Right lobe of liver (tissue), 6 donors: ENCODE data around the gene MBOAT2. TPM values are rescaled to one million over a fixed set of nuclear protein-coding genes. Genes with fewer than 3 reads are reported as not detected.

Experiments
- ATAC-seq, 4 donors: fragments of 200-7000 bp; cut with Tn5 transposase; one replicate each; pipeline ENCODE4 v1.9.1; 2020; ENCODE audit warnings: mild to moderate bottlenecking in 4 of 4, moderate library complexity in 4 of 4
- DNase-seq, 3 donors: peaks; one replicate each; pipeline ENCODE4 v3.0.0-alpha.2; 2020
- H3K27ac ChIP-seq, 3 donors: fragments of 200-600 bp; one replicate each; pipeline ENCODE4 v1.8.0; 2022
- H3K27me3 ChIP-seq, 2 donors: fragments of 200-600 bp; one replicate each; pipeline ENCODE4 v1.8.0; 2022
- H3K36me3 ChIP-seq, 4 donors: fragments of 200-600 bp; sonication (generic) in 1 of 4; one replicate each; pipeline versions ENCODE4 v1.5.1 to v1.8.0; 2017 to 2022; ENCODE audit warnings: control low read depth in 1 of 4
- H3K4me1 ChIP-seq, 4 donors: fragments of 200-600 bp; sonication (generic) in 1 of 4; one replicate each; pipeline versions ENCODE4 v1.5.1 to v1.8.0; 2017 to 2022; ENCODE audit warnings: control low read depth in 1 of 4
- H3K4me3 ChIP-seq, 3 donors: fragments of 200-600 bp; one replicate each; pipeline ENCODE4 v1.8.0; 2022
- H3K9me3 ChIP-seq, 4 donors: fragments of 200-600 bp; sonication (generic) in 1 of 4; one replicate each; pipeline versions ENCODE4 v1.5.1 to v1.8.0; 2017 to 2022; ENCODE audit warnings: control low read depth in 1 of 4
- POLR2A ChIP-seq: fragments of 450-650 bp; IDR thresholded peaks from one replicate; pipeline ENCODE4 v1.6.1; 2017; ENCODE audit warnings: antibody characterized with exemption, mild to moderate bottlenecking
- WGBS: methylation state at CpG from one replicate; pipeline ENCODE4 v1.1.6; 2018; ENCODE audit warnings: low coverage, low lambda C conversion rate; ENCODE audit not compliant: insufficient coverage; ENCODE audit errors: missing lambda C conversion rate; 5-methylcytosine and 5-hydroxymethylcytosine counted together
- intact Hi-C, 2 donors: fragments of 100-400 bp; cut with DNase I; formaldehyde crosslinking; loops; one replicate each; pipeline versions ENCODE4 v1.11.2 to v1.14.1; 2022
- total RNA-seq, 6 experiments: library from RNA; depleted of rRNA in 2 of 6; stranded (reverse); fragments of >200 nt in 2 of 6; fragmentation: NEBNext Ultra II Directional in 3 of 6; extraction: Animal tissue kit (Norgen Biotek cat#: 25700) in 3 of 6; gene quantifications; one replicate each; pipeline versions ENCODE4 v1.1.0 to v1.2.4, GENCODE V29; 2016 to 2023
- TF ChIP-seq, protein P1 (sequence below), 4 donors: fragments of 200-600 bp in 3 of 4; fragments of 450-650 bp in 1 of 4; IDR thresholded peaks; one replicate each; pipeline versions ENCODE4 v1.5.1 to v1.8.0; 2016 to 2022; ENCODE audit warnings: antibody characterized with exemption in 4 of 4, mild to moderate bottlenecking in 2 of 4
- donor health status: DM: no; HTN: yes; CAD: no.
- donor health status: DM: no; HTN: no; CAD: no.
- donor health status: DM: no; HTN: no; CAD: no.
- donor health status: DM: no; HTN: yes; CAD: no.
- donor health status: DM: no; HTN: yes; CAD: no.

MBOAT2 gene
- total RNA-seq, 6 experiments from 2014 or later: 0.50 to 1.9 (median 1.5) TPM

DNA sequence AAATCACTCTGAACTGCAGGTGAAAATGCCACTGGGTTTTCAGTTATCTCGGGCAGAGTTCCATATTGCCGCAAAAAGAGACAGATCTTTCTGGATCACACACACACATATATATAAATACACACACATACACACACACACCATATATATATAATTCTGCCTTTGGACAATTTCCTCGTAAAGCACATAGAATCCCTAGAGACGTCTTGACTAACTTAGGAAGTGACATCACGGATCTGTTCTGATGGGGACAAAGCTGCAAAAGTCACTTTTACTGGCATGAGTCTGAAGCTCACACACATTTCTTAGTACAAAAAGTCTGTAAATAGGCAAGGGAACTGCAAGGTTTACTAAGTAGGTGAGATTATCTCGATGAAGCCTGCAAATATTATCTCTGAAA, 28.6 kb upstream of the MBOAT2 start:
- 68% methylated on average over 6 of the region's 6 CpGs for WGBS

GRCh38 chr2:9031246-9031645, 27.8 kb upstream of the MBOAT2 start:
- H3K27ac ChIP-seq: no peak overlapping the region
- no peaks in the 10 kb centered on the region for H3K9me3 ChIP-seq
- no peaks in the 10 kb centered on the region for H3K27me3 ChIP-seq
- H3K4me3 ChIP-seq: no peak overlapping the region
- ATAC-seq: no peak
- H3K36me3 ChIP-seq: no peaks in the 10 kb centered on the region
- intact Hi-C loops: no loop called here
- H3K4me1 ChIP-seq: no peaks in the 10 kb centered on the region
- DNase-seq: no peak
- TF ChIP-seq, protein P1, sequence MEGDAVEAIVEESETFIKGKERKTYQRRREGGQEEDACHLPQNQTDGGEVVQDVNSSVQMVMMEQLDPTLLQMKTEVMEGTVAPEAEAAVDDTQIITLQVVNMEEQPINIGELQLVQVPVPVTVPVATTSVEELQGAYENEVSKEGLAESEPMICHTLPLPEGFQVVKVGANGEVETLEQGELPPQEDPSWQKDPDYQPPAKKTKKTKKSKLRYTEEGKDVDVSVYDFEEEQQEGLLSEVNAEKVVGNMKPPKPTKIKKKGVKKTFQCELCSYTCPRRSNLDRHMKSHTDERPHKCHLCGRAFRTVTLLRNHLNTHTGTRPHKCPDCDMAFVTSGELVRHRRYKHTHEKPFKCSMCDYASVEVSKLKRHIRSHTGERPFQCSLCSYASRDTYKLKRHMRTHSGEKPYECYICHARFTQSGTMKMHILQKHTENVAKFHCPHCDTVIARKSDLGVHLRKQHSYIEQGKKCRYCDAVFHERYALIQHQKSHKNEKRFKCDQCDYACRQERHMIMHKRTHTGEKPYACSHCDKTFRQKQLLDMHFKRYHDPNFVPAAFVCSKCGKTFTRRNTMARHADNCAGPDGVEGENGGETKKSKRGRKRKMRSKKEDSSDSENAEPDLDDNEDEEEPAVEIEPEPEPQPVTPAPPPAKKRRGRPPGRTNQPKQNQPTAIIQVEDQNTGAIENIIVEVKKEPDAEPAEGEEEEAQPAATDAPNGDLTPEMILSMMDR (IDR thresholded peaks at IDR 0.05): no peak
- no peak for TF ChIP-seq POLR2A

More for the DNA sequence above, 28.6 kb upstream of the MBOAT2 start:
- H3K4me3 ChIP-seq: no peak overlapping the region
- H3K27me3 ChIP-seq: no peaks in the 10 kb centered on the region
- H3K9me3 ChIP-seq: no peaks in the 10 kb centered on the region
- no peak overlapping the region for H3K27ac ChIP-seq
- TF ChIP-seq POLR2A: no peak
- TF ChIP-seq, protein P1 (IDR thresholded peaks at IDR 0.05): no peak
- intact Hi-C loops: no loop called here
- no peaks in the 10 kb centered on the region for H3K36me3 ChIP-seq
- no peaks in the 10 kb centered on the region for H3K4me1 ChIP-seq
- ATAC-seq (no peak), DNase-seq (no peak)

GRCh38 chr2:9030841-9031240, 27.4 kb upstream of the MBOAT2 start:
- DNase-seq: no peak
- WGBS: 56% methylated on average over 4 of the region's 4 CpGs

GRCh38 chr2:9030190-9030589, 26.7 kb upstream of the MBOAT2 start:
- no peaks in the 10 kb centered on the region for H3K36me3 ChIP-seq
- intact Hi-C loops: no loop called here
- H3K27me3 ChIP-seq: no peaks in the 10 kb centered on the region
- no peaks in the 10 kb centered on the region for H3K4me1 ChIP-seq
- H3K27ac ChIP-seq: no peak overlapping the region
- H3K9me3 ChIP-seq: no peaks in the 10 kb centered on the region
- WGBS: 61% methylated on average over 4 of the region's 6 CpGs
- DNase-seq: no peak
- ATAC-seq: no peak
- H3K4me3 ChIP-seq: no peak overlapping the region
- TF ChIP-seq, protein P1 (IDR thresholded peaks at IDR 0.05): no peak
- no peak for TF ChIP-seq POLR2A

More at GRCh38 chr2:9030841-9031240, 27.4 kb upstream of the MBOAT2 start:
- H3K4me3 ChIP-seq: no peak overlapping the region
- ATAC-seq: no peak
- H3K27me3 ChIP-seq: no peaks in the 10 kb centered on the region
- TF ChIP-seq POLR2A: no peak
- TF ChIP-seq, protein P1 (IDR thresholded peaks at IDR 0.05): no peak
- no peaks in the 10 kb centered on the region for H3K4me1 ChIP-seq
- H3K27ac ChIP-seq: no peak overlapping the region
- H3K9me3 ChIP-seq: no peaks in the 10 kb centered on the region
- no peaks in the 10 kb centered on the region for H3K36me3 ChIP-seq
- intact Hi-C loops: no loop called here

DNA sequence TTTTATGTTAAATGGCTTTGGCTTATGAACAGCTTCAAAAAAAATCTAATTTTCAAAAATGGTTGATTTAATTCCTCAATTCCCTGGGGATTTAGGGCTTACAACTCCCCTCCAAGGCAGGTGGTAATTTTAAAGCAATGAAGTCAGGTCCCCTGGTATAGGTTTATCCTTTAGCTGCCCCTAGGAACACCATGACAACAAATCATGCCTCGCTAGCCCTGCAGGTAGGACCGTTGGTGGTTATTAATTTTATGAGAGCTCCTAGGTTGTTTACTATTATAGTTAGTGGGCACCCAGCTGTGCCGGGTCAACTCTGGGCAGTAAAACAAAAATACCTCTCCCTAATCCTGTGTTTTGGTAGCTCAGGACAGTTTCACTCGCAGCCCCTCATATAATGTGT, 26.2 kb upstream of the MBOAT2 start:
- Histone ChIP-seq H3K4me3 (no peak overlapping the region), H3K4me1 (no peaks in the 10 kb centered on the region), H3K36me3 (no peaks in the 10 kb centered on the region), H3K27me3 (no peaks in the 10 kb centered on the region), H3K27ac (no peak overlapping the region), H3K9me3 (no peaks in the 10 kb centered on the region)
- ATAC-seq (no peak), DNase-seq (no peak)
- WGBS: 58% methylated on average over 4 of the region's 4 CpGs
- TF ChIP-seq, protein P1 (IDR thresholded peaks at IDR 0.05): no peak
- TF ChIP-seq POLR2A: no peak
- intact Hi-C loops: no loop called here
